Measurements from ENCODE around the gene SPTAN1.

Gene SPTAN1

GRCh38 chr9:128631636-128632035, 79.2 kb downstream of the SPTAN1 start:
- Histone ChIP-seq H3K27ac (ENCODE audit: low read depth, low read length) (no peak overlapping the region), H3K9ac (ENCODE audit: low read length) (no peak overlapping the region), H3K36me3 (ENCODE audit: control insufficient read depth, insufficient read depth, low read length) (peaks cover 63% of the 10 kb centered on the region), H3K4me3 (ENCODE audit: low read length) (no peak overlapping the region), H3K27me3 (ENCODE audit: control insufficient read depth, insufficient read depth, low read length) (no peaks in the 10 kb centered on the region), H3K4me1 (ENCODE audit: control insufficient read depth, insufficient read depth, low read length) (peaks cover 16% of the 10 kb centered on the region)

- no peak overlapping the region for H3K4me3 ChIP-seq (ENCODE audit: low read length)
- H3K36me3 ChIP-seq (ENCODE audit: control insufficient read depth, insufficient read depth, low read length): peaks cover 59% of the 10 kb centered on the region
- H3K27ac ChIP-seq (ENCODE audit: low read depth, low read length): no peak overlapping the region
- peaks cover 16% of the 10 kb centered on the region for H3K4me1 ChIP-seq (ENCODE audit: control insufficient read depth, insufficient read depth, low read length)
- no peak overlapping the region for H3K9ac ChIP-seq (ENCODE audit: low read length)
- no peaks in the 10 kb centered on the region for H3K27me3 ChIP-seq (ENCODE audit: control insufficient read depth, insufficient read depth, low read length)
Measured at GRCh38 chr9:128632066-128632465, 79.7 kb downstream of the SPTAN1 start.

- Histone ChIP-seq H3K27me3 (ENCODE audit: control insufficient read depth, insufficient read depth, low read length) (no peaks in the 10 kb centered on the region), H3K4me3 (ENCODE audit: low read length) (no peak overlapping the region), H3K4me1 (ENCODE audit: control insufficient read depth, insufficient read depth, low read length) (peaks cover 16% of the 10 kb centered on the region), H3K9ac (ENCODE audit: low read length) (no peak overlapping the region), H3K27ac (ENCODE audit: low read depth, low read length) (no peak overlapping the region), H3K36me3 (ENCODE audit: control insufficient read depth, insufficient read depth, low read length) (peaks cover 55% of the 10 kb centered on the region)
Measured at GRCh38 chr9:128632486-128632885, 80.1 kb downstream of the SPTAN1 start.

GRCh38 chr9:128633057-128633456, 80.7 kb downstream of the SPTAN1 start:
- H3K9ac ChIP-seq (ENCODE audit: low read length): no peak overlapping the region
- no peak overlapping the region for H3K27ac ChIP-seq (ENCODE audit: low read depth, low read length)
- peaks cover 15% of the 10 kb centered on the region for H3K4me1 ChIP-seq (ENCODE audit: control insufficient read depth, insufficient read depth, low read length)
- no peaks in the 10 kb centered on the region for H3K27me3 ChIP-seq (ENCODE audit: control insufficient read depth, insufficient read depth, low read length)
- H3K36me3 ChIP-seq (ENCODE audit: control insufficient read depth, insufficient read depth, low read length): peaks cover 49% of the 10 kb centered on the region
- H3K4me3 ChIP-seq (ENCODE audit: low read length): no peak overlapping the region

GRCh38 chr9:128633601-128634000, 81.2 kb downstream of the SPTAN1 start:
- H3K36me3 ChIP-seq (ENCODE audit: control insufficient read depth, insufficient read depth, low read length): peaks cover 44% of the 10 kb centered on the region
- no peak overlapping the region for H3K27ac ChIP-seq (ENCODE audit: low read depth, low read length)
- H3K4me1 ChIP-seq (ENCODE audit: control insufficient read depth, insufficient read depth, low read length): peaks cover 13% of the 10 kb centered on the region
- no peak overlapping the region for H3K9ac ChIP-seq (ENCODE audit: low read length)
- H3K27me3 ChIP-seq (ENCODE audit: control insufficient read depth, insufficient read depth, low read length): no peaks in the 10 kb centered on the region
- H3K4me3 ChIP-seq (ENCODE audit: low read length): no peak overlapping the region

- Histone ChIP-seq H3K9ac (ENCODE audit: low read length) (no peak overlapping the region), H3K4me3 (ENCODE audit: low read length) (no peak overlapping the region), H3K4me1 (ENCODE audit: control insufficient read depth, insufficient read depth, low read length) (peaks cover 13% of the 10 kb centered on the region), H3K27ac (ENCODE audit: low read depth, low read length) (no peak overlapping the region), H3K27me3 (ENCODE audit: control insufficient read depth, insufficient read depth, low read length) (no peaks in the 10 kb centered on the region), H3K36me3 (ENCODE audit: control insufficient read depth, insufficient read depth, low read length) (peaks cover 40% of the 10 kb centered on the region)
Measured at GRCh38 chr9:128634111-128634510, 81.7 kb downstream of the SPTAN1 start.

GRCh38 chr9:128634651-128635262, 82.4 kb downstream of the SPTAN1 start:
- H3K9ac ChIP-seq (ENCODE audit: low read length): no peak overlapping the region
- H3K36me3 ChIP-seq (ENCODE audit: control insufficient read depth, insufficient read depth, low read length): peaks cover 33% of the 10 kb centered on the region
- H3K27ac ChIP-seq (ENCODE audit: low read depth, low read length): no peak overlapping the region
- peaks cover 13% of the 10 kb centered on the region for H3K4me1 ChIP-seq (ENCODE audit: control insufficient read depth, insufficient read depth, low read length)
- no peaks in the 10 kb centered on the region for H3K27me3 ChIP-seq (ENCODE audit: control insufficient read depth, insufficient read depth, low read length)
- no peak overlapping the region for H3K4me3 ChIP-seq (ENCODE audit: low read length)

GRCh38 chr9:128635266-128636023, 83.1 kb downstream of the SPTAN1 start:
- Histone ChIP-seq H3K27me3 (ENCODE audit: control insufficient read depth, insufficient read depth, low read length) (no peaks in the 10 kb centered on the region), H3K9ac (ENCODE audit: low read length) (no peak overlapping the region), H3K4me1 (ENCODE audit: control insufficient read depth, insufficient read depth, low read length) (peaks cover 13% of the 10 kb centered on the region), H3K4me3 (ENCODE audit: low read length) (peak overlapping the region; percentile 15), H3K36me3 (ENCODE audit: control insufficient read depth, insufficient read depth, low read length) (peaks cover 30% of the 10 kb centered on the region), H3K27ac (ENCODE audit: low read depth, low read length) (peak overlapping the region; percentile 82)

GRCh38 chr9:128636024-128636390, 83.6 kb downstream of the SPTAN1 start:
- H3K27ac ChIP-seq (ENCODE audit: low read depth, low read length): peak overlapping the region; percentile 82
- H3K36me3 ChIP-seq (ENCODE audit: control insufficient read depth, insufficient read depth, low read length): peaks cover 30% of the 10 kb centered on the region
- peaks cover 13% of the 10 kb centered on the region for H3K4me1 ChIP-seq (ENCODE audit: control insufficient read depth, insufficient read depth, low read length)
- no peak overlapping the region for H3K4me3 ChIP-seq (ENCODE audit: low read length)
- H3K9ac ChIP-seq (ENCODE audit: low read length): no peak overlapping the region
- no peaks in the 10 kb centered on the region for H3K27me3 ChIP-seq (ENCODE audit: control insufficient read depth, insufficient read depth, low read length)

- H3K4me3 ChIP-seq (ENCODE audit: low read length): no peak overlapping the region
- no peaks in the 10 kb centered on the region for H3K27me3 ChIP-seq (ENCODE audit: control insufficient read depth, insufficient read depth, low read length)
- H3K9ac ChIP-seq (ENCODE audit: low read length): no peak overlapping the region
- H3K27ac ChIP-seq (ENCODE audit: low read depth, low read length): peak overlapping the region; percentile 82
- peaks cover 24% of the 10 kb centered on the region for H3K36me3 ChIP-seq (ENCODE audit: control insufficient read depth, insufficient read depth, low read length)
- peaks cover 13% of the 10 kb centered on the region for H3K4me1 ChIP-seq (ENCODE audit: control insufficient read depth, insufficient read depth, low read length)
Measured at GRCh38 chr9:128636556-128637530, 84.5 kb downstream of the SPTAN1 start.

GRCh38 chr9:128637656-128638055, 85.3 kb downstream of the SPTAN1 start:
- no peak overlapping the region for H3K27ac ChIP-seq (ENCODE audit: low read depth, low read length)
- H3K4me1 ChIP-seq (ENCODE audit: control insufficient read depth, insufficient read depth, low read length): peaks cover 13% of the 10 kb centered on the region
- H3K4me3 ChIP-seq (ENCODE audit: low read length): no peak overlapping the region
- H3K36me3 ChIP-seq (ENCODE audit: control insufficient read depth, insufficient read depth, low read length): peaks cover 16% of the 10 kb centered on the region
- no peak overlapping the region for H3K9ac ChIP-seq (ENCODE audit: low read length)
- no peaks in the 10 kb centered on the region for H3K27me3 ChIP-seq (ENCODE audit: control insufficient read depth, insufficient read depth, low read length)

- H3K9ac ChIP-seq (ENCODE audit: low read length): no peak overlapping the region
- H3K27ac ChIP-seq (ENCODE audit: low read depth, low read length): no peak overlapping the region
- H3K27me3 ChIP-seq (ENCODE audit: control insufficient read depth, insufficient read depth, low read length): no peaks in the 10 kb centered on the region
- H3K4me1 ChIP-seq (ENCODE audit: control insufficient read depth, insufficient read depth, low read length): peaks cover 13% of the 10 kb centered on the region
- H3K36me3 ChIP-seq (ENCODE audit: control insufficient read depth, insufficient read depth, low read length): peaks cover 7% of the 10 kb centered on the region
- no peak overlapping the region for H3K4me3 ChIP-seq (ENCODE audit: low read length)
Measured at GRCh38 chr9:128638580-128638979, 86.2 kb downstream of the SPTAN1 start.
